T-cell (primary cell): Measurements from ENCODE around the gene RNASEH2A. TPM values are rescaled to one million over a fixed set of nuclear protein-coding genes. Genes with fewer than 3 reads are reported as not detected.
"Not testable (repeated sequence)": the region's sequence is repeated elsewhere in the genome, so short reads cannot be mapped to it uniquely, and the experiment has no call there.

ENCODE experiments used
- ATAC-seq, 4 experiments: fragments of 200-7000 bp in 3 of 4; fragments of 150-1000 bp in 1 of 4; cut with Tn5 transposase; replicated peaks in 1 of 4; 1 replicate in 3 of 4; 2 replicates in 1 of 4; pipeline ENCODE4 v1.10.0; 2021; ENCODE audit warnings: moderate library complexity in 3 of 4, mild to moderate bottlenecking in 2 of 4, moderate number of reproducible peaks in 1 of 4
- CTCF ChIA-PET, 2 donors: fragments of 300-600 bp; sonication (Branson Sonifier 250); formaldehyde crosslinking; loops; one replicate each; lab custom pipeline; 2022; ENCODE audit warnings: antibody characterized with exemption in 2 of 2; lab: Charles Lee
- POLR2A ChIA-PET, 2 donors: fragments of 300-600 bp; sonication (Branson Sonifier 250); formaldehyde crosslinking; loops; one replicate each; lab custom pipeline; 2022; ENCODE audit warnings: antibody characterized with exemption in 2 of 2; lab: Charles Lee
- DNase-seq, 35 experiments: peaks; one replicate each; pipeline versions ENCODE4 v3.0.0 to v3.0.0-alpha.2; 2013 to 2023
- H3K27ac ChIP-seq: one replicate; pipeline ENCODE4 v1.5.1; 2013; ENCODE audit warnings: low read length
- H3K27me3 ChIP-seq, 2 experiments: replicated peaks in 1 of 2; 1 replicate in 1 of 2; 2 replicates in 1 of 2; pipeline versions ENCODE4 v1.6.1 to v1.7.0; 2013; ENCODE audit warnings: low read length in 1 of 2, mixed read lengths in 1 of 2; ENCODE audit not compliant: control insufficient read depth in 2 of 2, insufficient read depth in 2 of 2; ENCODE audit errors: extremely low read depth in 1 of 2
- H3K36me3 ChIP-seq, 2 donors: 1 replicate in 1 of 2; 2 replicates in 1 of 2; pipeline versions ENCODE4 v1.6.1 to v1.7.0; 2013; ENCODE audit warnings: low read length in 1 of 2; ENCODE audit not compliant: control insufficient read depth in 2 of 2, insufficient read depth in 1 of 2; ENCODE audit errors: extremely low read depth in 1 of 2
- H3K4me1 ChIP-seq, 2 experiments: 1 replicate in 1 of 2; 2 replicates in 1 of 2; pipeline versions ENCODE4 v1.6.1 to v1.7.0; 2013; ENCODE audit warnings: low read length in 2 of 2, mixed read lengths in 1 of 2; ENCODE audit not compliant: insufficient read depth in 2 of 2, control insufficient read depth in 1 of 2; ENCODE audit errors: extremely low read depth in 1 of 2
- H3K4me3 ChIP-seq, 2 donors: 1 replicate in 1 of 2; 2 replicates in 1 of 2; pipeline versions ENCODE4 v1.5.1 to v1.7.0; 2013; ENCODE audit warnings: mild to moderate bottlenecking in 2 of 2, low read length in 1 of 2, moderate library complexity in 1 of 2; ENCODE audit not compliant: control insufficient read depth in 1 of 2; ENCODE audit errors: extremely low read depth in 1 of 2
- H3K9me3 ChIP-seq: 2 replicates; pipeline ENCODE4 v1.7.0; 2013
- H3K27ac Mint-ChIP-seq, 2 donors: one replicate each; pipeline ENCODE4 v1.8.0; 2020 to 2021; ENCODE audit warnings: mild to moderate bottlenecking in 2 of 2, mixed read lengths in 2 of 2
- H3K27me3 Mint-ChIP-seq, 2 donors: one replicate each; pipeline ENCODE4 v1.8.0; 2021 to 2022; ENCODE audit warnings: mixed read lengths in 2 of 2
- H3K36me3 Mint-ChIP-seq: one replicate; pipeline ENCODE4 v1.8.0; 2021; ENCODE audit warnings: mixed read lengths
- H3K4me1 Mint-ChIP-seq, 3 donors: one replicate each; pipeline ENCODE4 v1.8.0; 2020 to 2022; ENCODE audit warnings: mixed read lengths in 3 of 3, mild to moderate bottlenecking in 1 of 3
- H3K4me3 Mint-ChIP-seq, 3 donors: one replicate each; pipeline ENCODE4 v1.8.0; 2020 to 2022; ENCODE audit warnings: mild to moderate bottlenecking in 3 of 3, mixed read lengths in 3 of 3, moderate library complexity in 3 of 3
- H3K9me3 Mint-ChIP-seq, 3 donors: one replicate each; pipeline ENCODE4 v1.8.0; 2020 to 2022; ENCODE audit warnings: mixed read lengths in 3 of 3
- WGBS: methylation state at CpG from one replicate; pipeline ENCODE4 v1.1.5; 2013; ENCODE audit warnings: missing lambda C conversion rate; ENCODE audit not compliant: insufficient coverage; 5-methylcytosine and 5-hydroxymethylcytosine counted together
- total RNA-seq, 35 experiments: library from RNA in 6 of 35; stranded (reverse) in 6 of 35; fragments of 120-200 nt in 1 of 35; gene quantifications; one replicate each; pipeline versions ENCODE4 v1.2.1 to v1.2.4 and lab custom pipeline; 2013 to 2026

RNASEH2A gene
- total RNA-seq, 5 donors from 2014 or later (not counting 1 experiment from before 2014, with no cell fraction given): 4.7 to 18.0 (median 15.0) TPM

- H3K9me3 Mint-ChIP-seq: no peaks in the 10 kb centered on the region
- H3K36me3 ChIP-seq: peaks cover 0 to 9% of the 10 kb centered on the region in 2 donors
- WGBS: 100% methylated on average over 2 of the region's 7 CpGs
Observed at GRCh38 chr19:12794196-12794941, 12.0 kb upstream of the RNASEH2A start.

GRCh38 chr19:12794971-12795381, 11.4 kb upstream of the RNASEH2A start:
- DNase-seq: no peak
- CTCF ChIA-PET: interaction anchor here (0.7 to 3.8 kb wide), 8 partner anchors 8 to 118 kb away, joined by 4 to 48 read pairs (median 6); no protein-coding TSS in a partner anchor
- 90% methylated on average over 5 of the region's 9 CpGs for WGBS

More at GRCh38 chr19:12794196-12794941, 12.0 kb upstream of the RNASEH2A start:
- Mint-ChIP-seq H3K27ac (peak overlapping the region; percentile 92 to 97), H3K36me3 (peaks cover 3% of the 10 kb centered on the region), H3K4me1 (peaks cover 33 to 43% (median 33%) of the 10 kb centered on the region in 3 donors), H3K27me3 (no peaks in the 10 kb centered on the region), H3K4me3 (peak overlapping the region; percentile 71 to 92 (median 80))
- Histone ChIP-seq H3K27me3 (no peaks in the 10 kb centered on the region), H3K9me3 (no peaks in the 10 kb centered on the region), H3K27ac (peak overlapping the region; percentile 98), H3K4me1 (peaks cover 27 to 43% of the 10 kb centered on the region in 2 experiments), H3K4me3 (peak overlapping the region; percentile 100)
- ChIA-PET POLR2A (interaction anchor here (0.5 to 0.6 kb wide), 3 partner anchors 30 to 1576 kb away, joined by 5 to 9 read pairs (median 8); no protein-coding TSS in a partner anchor), CTCF (interaction anchor here in 1 of 2 donors (0.7 to 1.1 kb wide), 2 partner anchors 9 to 16 kb away, joined by 4 to 5 read pairs; no protein-coding TSS in a partner anchor)
- peak in 4 of 35 experiments; percentile 17 to 54 (median 41) for DNase-seq
- peak in 1 of 4 experiments; percentile 0 for ATAC-seq

GRCh38 chr19:12796146-12797071, 10.0 kb upstream of the RNASEH2A start:
- Mint-ChIP-seq H3K27ac (peak overlapping the region; percentile 92 to 96), H3K9me3 (no peaks in the 10 kb centered on the region), H3K27me3 (no peaks in the 10 kb centered on the region), H3K4me1 (peaks cover 37 to 40% (median 38%) of the 10 kb centered on the region in 3 donors), H3K4me3 (peak overlapping the region; percentile 68 to 92 (median 76)), H3K36me3 (peaks cover 3% of the 10 kb centered on the region)
- Histone ChIP-seq H3K36me3 (peaks cover 0 to 21% of the 10 kb centered on the region in 2 donors), H3K27ac (peak overlapping the region; percentile 56), H3K4me1 (peaks cover 25 to 46% of the 10 kb centered on the region in 2 experiments), H3K4me3 (peak overlapping the region; percentile 33 to 35), H3K9me3 (no peaks in the 10 kb centered on the region), H3K27me3 (no peaks in the 10 kb centered on the region)
- ChIA-PET CTCF (interaction anchor here (0.6 to 3.8 kb wide), 17 partner anchors 15 to 80 kb away, joined by 3 to 48 read pairs (median 7); partner anchors contain the start of genes GET3 (in 1 of the 2) and TNPO2 (in 1 of the 2)), POLR2A (interaction anchor here (0.6 to 1.2 kb wide), 5 partner anchors 14 to 30 kb away, joined by 3 to 6 read pairs (median 4); no protein-coding TSS in a partner anchor)
- DNase-seq: peak; percentile 45 to 90 (median 70)
- ATAC-seq: peak in 1 of 4 experiments; percentile 6
- 14% methylated on average over 10 of the region's 18 CpGs for WGBS

More at GRCh38 chr19:12794971-12795381, 11.4 kb upstream of the RNASEH2A start:
- Mint-ChIP-seq H3K27ac (peak overlapping the region; percentile 92 to 97), H3K36me3 (peaks cover 3% of the 10 kb centered on the region), H3K4me3 (peak overlapping the region; percentile 71 to 92 (median 80)), H3K27me3 (no peaks in the 10 kb centered on the region), H3K4me1 (peaks cover 36 to 42% (median 37%) of the 10 kb centered on the region in 3 donors), H3K9me3 (no peaks in the 10 kb centered on the region)
- H3K27ac ChIP-seq: peak overlapping the region; percentile 98
- peaks cover 0 to 15% of the 10 kb centered on the region in 2 donors for H3K36me3 ChIP-seq
- no peaks in the 10 kb centered on the region for H3K27me3 ChIP-seq
- POLR2A ChIA-PET: interaction anchor here (0.5 to 1.0 kb wide), 3 partner anchors 12 to 70 kb away, joined by 3 to 5 read pairs (median 3); no protein-coding TSS in a partner anchor
- no peak overlapping the region for H3K4me3 ChIP-seq
- H3K4me1 ChIP-seq: peaks cover 27 to 43% of the 10 kb centered on the region in 2 experiments
- no peaks in the 10 kb centered on the region for H3K9me3 ChIP-seq
- no peak for ATAC-seq

- peaks cover 35 to 42% (median 39%) of the 10 kb centered on the region in 3 donors for H3K4me1 Mint-ChIP-seq
- 100% methylated on average over 1 of the region's 6 CpGs for WGBS
- CTCF ChIA-PET: interaction anchor here (0.6 to 3.8 kb wide), 9 partner anchors 9 to 121 kb away, joined by 3 to 48 read pairs (median 7); partner anchors contain the start of genes GET3 (in 1 of the 2) and RNASEH2A (in 1 of the 2)
- H3K27me3 Mint-ChIP-seq: no peaks in the 10 kb centered on the region
- H3K36me3 Mint-ChIP-seq: peaks cover 3% of the 10 kb centered on the region
- Histone ChIP-seq H3K27me3 (no peaks in the 10 kb centered on the region), H3K27ac (no peak overlapping the region), H3K36me3 (peaks cover 0 to 21% of the 10 kb centered on the region in 2 donors), H3K4me3 (no peak overlapping the region), H3K4me1 (peaks cover 25 to 51% of the 10 kb centered on the region in 2 experiments), H3K9me3 (no peaks in the 10 kb centered on the region)
- ATAC-seq (no peak), DNase-seq (no peak)
- no peak overlapping the region for H3K27ac Mint-ChIP-seq
- H3K9me3 Mint-ChIP-seq: no peaks in the 10 kb centered on the region
- peak overlapping the region in 1 of 3 donors; percentile 92 for H3K4me3 Mint-ChIP-seq
- POLR2A ChIA-PET: no interaction called here
Observed at GRCh38 chr19:12797141-12797587, 9.2 kb upstream of the RNASEH2A start.

GRCh38 chr19:12797607-12798006, 8.8 kb upstream of the RNASEH2A start:
- Mint-ChIP-seq H3K4me1 (peaks cover 39 to 46% (median 44%) of the 10 kb centered on the region in 3 donors), H3K4me3 (peak overlapping the region in 1 of 3 donors; percentile 92)
- peaks cover 25 to 56% of the 10 kb centered on the region in 2 experiments for H3K4me1 ChIP-seq
- H3K27ac ChIP-seq, H3K9me3 Mint-ChIP-seq, H3K36me3 Mint-ChIP-seq, DNase-seq, ATAC-seq, H3K9me3 ChIP-seq, H3K4me3 ChIP-seq, POLR2A ChIA-PET, H3K27me3 ChIP-seq, H3K27me3 Mint-ChIP-seq, H3K27ac Mint-ChIP-seq: not testable (repeated sequence)
- CTCF ChIA-PET: interaction anchor here (0.6 to 3.8 kb wide), 9 partner anchors 8 to 153 kb away, joined by 3 to 48 read pairs (median 5); partner anchors contain the start of gene RNASEH2A (in 1 of the 2)
- peaks cover 0 to 21% of the 10 kb centered on the region in 2 donors for H3K36me3 ChIP-seq
- WGBS: 93% methylated on average over 3 of the region's 7 CpGs
